ENCODE measurements around the gene LRRC45.

- peak in 1 of 2 experiments; percentile 76 for TF ChIP-seq CTCF (conservative IDR thresholded peaks at IDR 0.05; ENCODE audit: low read depth in 2 of 2)
- no peak for TF ChIP-seq POLR2AphosphoS5 (IDR thresholded peaks at IDR 0.05; ENCODE audit: low read depth)
- no peak for TF ChIP-seq EZH2 (IDR thresholded peaks at IDR 0.05; ENCODE audit: low read depth, unreplicated experiment)
- TF ChIP-seq REST (IDR thresholded peaks at IDR 0.05; ENCODE audit: unreplicated experiment): no peak
- TF ChIP-seq, protein P1, sequence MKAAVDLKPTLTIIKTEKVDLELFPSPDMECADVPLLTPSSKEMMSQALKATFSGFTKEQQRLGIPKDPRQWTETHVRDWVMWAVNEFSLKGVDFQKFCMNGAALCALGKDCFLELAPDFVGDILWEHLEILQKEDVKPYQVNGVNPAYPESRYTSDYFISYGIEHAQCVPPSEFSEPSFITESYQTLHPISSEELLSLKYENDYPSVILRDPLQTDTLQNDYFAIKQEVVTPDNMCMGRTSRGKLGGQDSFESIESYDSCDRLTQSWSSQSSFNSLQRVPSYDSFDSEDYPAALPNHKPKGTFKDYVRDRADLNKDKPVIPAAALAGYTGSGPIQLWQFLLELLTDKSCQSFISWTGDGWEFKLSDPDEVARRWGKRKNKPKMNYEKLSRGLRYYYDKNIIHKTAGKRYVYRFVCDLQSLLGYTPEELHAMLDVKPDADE (IDR thresholded peaks at IDR 0.05): no peak
- no peak for TF ChIP-seq CREB1 (CRISPR knock-in tag; IDR thresholded peaks at IDR 0.05; ENCODE audit: low read depth)
- no peak for TF ChIP-seq NANOG (IDR thresholded peaks at IDR 0.05; ENCODE audit: borderline replicate concordance)
These were observed 1.8 kb upstream of the LRRC45 start for GRCh38 chr17:82021107-82021899.
